Astrocyte (in vitro differentiated cells and primary cell): ENCODE results near the gene EIF4B. TPM values are rescaled to one million over a fixed set of nuclear protein-coding genes. Genes with fewer than 3 reads are reported as not detected.
A peak's percentile ranks its signal among the peaks of the same experiment; 100 is the strongest.

ENCODE experiments used
- DNase-seq: peaks from one replicate; pipeline ENCODE4 v3.0.0-alpha.2; 2010; ENCODE audit warnings: low read depth
- FAIRE-seq: peaks from 2 replicates; lab custom pipeline; 2011; peaks lifted over from hg19 to GRCh38; lab: Jason Lieb, UNC
- H2AFZ ChIP-seq: 2 replicates; pipeline ENCODE4 v1.6.0; 2012; ENCODE audit warnings: low read depth, low read length, inconsistent platforms
- H3K27ac ChIP-seq: 2 replicates; pipeline ENCODE4 v1.5.1; 2011; ENCODE audit warnings: low read depth, low read length, inconsistent platforms
- H3K27me3 ChIP-seq: 2 replicates; pipeline ENCODE4 v1.6.0; 2011; ENCODE audit warnings: low read length, inconsistent platforms; ENCODE audit not compliant: insufficient read depth
- H3K36me3 ChIP-seq: 2 replicates; pipeline ENCODE4 v1.5.1; 2011; ENCODE audit warnings: low read length, inconsistent platforms; ENCODE audit not compliant: insufficient read depth
- H3K4me1 ChIP-seq: 2 replicates; pipeline ENCODE4 v1.5.1; 2011; ENCODE audit warnings: low read length, inconsistent platforms; ENCODE audit not compliant: insufficient read depth
- H3K4me2 ChIP-seq: 2 replicates; pipeline ENCODE4 v1.6.0; 2012; ENCODE audit warnings: low read length, inconsistent platforms
- H3K4me3 ChIP-seq: 2 replicates; pipeline ENCODE4 v1.5.1; 2011; ENCODE audit warnings: low read depth, mild to moderate bottlenecking, low read length, inconsistent platforms; ENCODE audit not compliant: insufficient read depth
- H3K79me2 ChIP-seq: 2 replicates; pipeline ENCODE4 v1.6.0; 2012; ENCODE audit warnings: mild to moderate bottlenecking, low read length, inconsistent platforms; ENCODE audit not compliant: insufficient read depth
- H3K9ac ChIP-seq: 2 replicates; pipeline ENCODE4 v1.6.0; 2012; ENCODE audit warnings: mild to moderate bottlenecking, low read length, inconsistent platforms
- H3K9me3 ChIP-seq: 2 replicates; pipeline ENCODE4 v1.5.1; 2012; ENCODE audit warnings: low read depth, mild to moderate bottlenecking, low read length, inconsistent platforms; ENCODE audit not compliant: insufficient read depth
- H4K20me1 ChIP-seq: 2 replicates; pipeline ENCODE4 v1.6.0; 2012; ENCODE audit warnings: low read length, inconsistent platforms; ENCODE audit not compliant: insufficient read depth
- H3K27ac Mint-ChIP-seq: one replicate; pipeline ENCODE4 v1.8.0; 2021; ENCODE audit warnings: mild to moderate bottlenecking, mixed read lengths; ENCODE audit not compliant: unreplicated experiment
- H3K27me3 Mint-ChIP-seq: one replicate; pipeline ENCODE4 v1.8.0; 2021; ENCODE audit warnings: low read depth, mixed read lengths; ENCODE audit not compliant: unreplicated experiment
- H3K36me3 Mint-ChIP-seq: one replicate; pipeline ENCODE4 v1.8.0; 2021; ENCODE audit warnings: low read depth, mixed read lengths; ENCODE audit not compliant: unreplicated experiment
- H3K4me1 Mint-ChIP-seq: one replicate; pipeline ENCODE4 v1.8.0; 2021; ENCODE audit warnings: low read depth, mixed read lengths; ENCODE audit not compliant: unreplicated experiment
- H3K4me3 Mint-ChIP-seq: one replicate; pipeline ENCODE4 v1.8.0; 2021; ENCODE audit warnings: mild to moderate bottlenecking, moderate library complexity, mixed read lengths; ENCODE audit not compliant: unreplicated experiment
- H3K9me3 Mint-ChIP-seq: one replicate; pipeline ENCODE4 v1.8.0; 2021; ENCODE audit warnings: mild to moderate bottlenecking, mixed read lengths; ENCODE audit not compliant: unreplicated experiment
- CTCF ChIP-seq: IDR thresholded peaks from 2 replicates; pipeline ENCODE4 v1.5.1; 2011; ENCODE audit warnings: low read depth, mild to moderate bottlenecking, inconsistent platforms, low read length, moderate library complexity; ENCODE audit not compliant: insufficient read depth
- EZH2 ChIP-seq: IDR thresholded peaks from 2 replicates; pipeline ENCODE4 v1.6.1; 2012; ENCODE audit warnings: mild to moderate bottlenecking, low read length, inconsistent platforms; ENCODE audit not compliant: insufficient read depth
- total RNA-seq: library from RNA; stranded (reverse); gene quantifications from 2 replicates; pipeline ENCODE4 v1.2.1, GENCODE V29; 2021

EIF4B gene
- total RNA-seq, 1 donor from 2014 or later, result 242 TPM

DNA sequence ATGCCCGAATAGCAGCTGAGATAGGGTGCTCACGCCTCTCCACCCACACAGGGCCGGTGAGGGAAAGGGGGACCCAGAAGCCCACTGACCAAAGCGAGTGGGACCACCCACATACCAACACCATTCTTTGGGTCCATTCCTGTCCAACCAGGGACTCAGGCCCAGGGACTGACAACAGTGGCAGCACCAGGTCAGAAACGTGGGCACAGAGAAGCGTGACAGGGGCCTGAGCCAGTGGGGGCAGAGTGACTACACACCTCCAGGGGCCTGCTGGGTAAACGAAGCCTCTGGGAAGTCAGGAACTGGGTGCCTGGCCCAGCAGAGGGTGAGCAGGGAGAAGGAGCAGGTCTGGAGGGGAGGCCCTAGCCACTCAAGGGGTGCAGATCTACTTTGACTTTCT lies 59.2 kb downstream of the EIF4B start:
- H3K4me1 Mint-ChIP-seq, result peaks cover 16% of the 10 kb centered on the region
- peaks cover 6% of the 10 kb centered on the region for H3K36me3 ChIP-seq
- H3K9ac ChIP-seq, result peak overlapping the region; percentile 33
- H2AFZ ChIP-seq, result no peak overlapping the region
- no peak for FAIRE-seq
- no peak overlapping the region for H3K4me2 ChIP-seq
- H3K36me3 Mint-ChIP-seq, result peaks cover 31% of the 10 kb centered on the region
- peaks cover 22% of the 10 kb centered on the region for H4K20me1 ChIP-seq
- no peak overlapping the region for H3K27ac ChIP-seq
- H3K27me3 ChIP-seq, result no peaks in the 10 kb centered on the region
- H3K27ac Mint-ChIP-seq, result no peak overlapping the region
- H3K9me3 ChIP-seq, result no peaks in the 10 kb centered on the region
- H3K4me3 Mint-ChIP-seq, result no peak overlapping the region
- no peak overlapping the region for H3K4me3 ChIP-seq
- peaks cover 43% of the 10 kb centered on the region for H3K4me1 ChIP-seq
- no peaks in the 10 kb centered on the region for H3K27me3 Mint-ChIP-seq
- H3K79me2 ChIP-seq, result peaks cover under 1% of the 10 kb centered on the region
- TF ChIP-seq EZH2 (no peak), CTCF (no peak)
- no peak for DNase-seq
- H3K9me3 Mint-ChIP-seq, result no peaks in the 10 kb centered on the region

DNA sequence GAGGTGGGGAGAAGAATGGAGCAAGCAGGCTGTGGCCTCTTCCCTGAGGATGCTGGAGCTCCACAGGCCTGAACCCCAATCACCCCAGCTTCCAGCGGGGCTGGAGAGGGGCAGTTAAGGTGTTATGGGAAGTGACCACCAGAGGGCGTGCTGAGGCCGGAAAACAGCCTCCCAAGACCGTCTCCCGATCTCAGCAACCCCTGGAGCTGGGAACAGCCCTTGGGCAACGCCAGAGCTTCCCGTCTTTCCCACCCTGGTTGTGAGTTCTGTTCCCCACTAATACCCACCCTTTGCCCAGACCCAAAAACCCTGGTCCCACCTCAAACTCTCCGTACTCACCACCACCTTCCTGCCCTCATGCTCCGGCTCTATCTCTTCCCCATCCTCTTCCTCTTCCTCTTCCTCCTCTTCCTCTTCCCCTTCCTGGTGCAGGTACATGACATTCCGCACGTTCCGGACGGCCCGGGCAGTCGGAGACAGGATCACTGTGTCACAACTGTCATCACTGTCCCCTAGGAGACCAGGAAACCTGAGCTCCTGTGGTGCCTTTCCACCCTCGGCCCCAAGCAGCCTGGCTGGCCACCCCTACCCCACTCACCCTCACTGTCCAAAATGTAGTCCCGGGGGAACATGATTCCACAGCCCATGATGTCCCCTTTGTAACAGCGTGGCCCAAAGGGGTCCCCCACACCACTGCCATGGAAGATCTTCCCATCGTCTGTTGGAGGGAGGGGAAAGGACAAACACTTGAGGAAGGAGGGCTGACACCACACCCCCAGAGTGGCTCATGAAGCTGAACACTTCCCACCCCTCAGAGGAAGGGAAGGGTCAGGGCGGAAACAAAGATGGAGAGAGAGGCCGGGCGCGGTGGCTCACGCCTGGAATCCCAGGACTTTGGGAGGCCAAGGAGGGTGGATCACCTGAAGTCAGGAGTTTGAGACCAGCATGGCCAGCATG lies 60.0 kb downstream of the EIF4B start:
- Histone ChIP-seq H4K20me1 (peaks cover 21% of the 10 kb centered on the region), H3K9ac (peak overlapping the region; percentile 62), H3K27ac (peak overlapping the region; percentile 62), H3K4me1 (peaks cover 51% of the 10 kb centered on the region), H3K4me2 (peak overlapping the region; percentile 60), H3K79me2 (peaks cover 5% of the 10 kb centered on the region), H3K4me3 (no peak overlapping the region), H3K9me3 (no peaks in the 10 kb centered on the region), H3K36me3 (peaks cover 7% of the 10 kb centered on the region), H3K27me3 (no peaks in the 10 kb centered on the region), H2AFZ (peak overlapping the region; percentile 44)
- Mint-ChIP-seq H3K27ac (no peak overlapping the region), H3K36me3 (peaks cover 39% of the 10 kb centered on the region), H3K27me3 (no peaks in the 10 kb centered on the region), H3K9me3 (no peaks in the 10 kb centered on the region), H3K4me3 (no peak overlapping the region), H3K4me1 (peaks cover 24% of the 10 kb centered on the region)
- DNase-seq, result peak; percentile 47
- peak; percentile 52 for FAIRE-seq
- TF ChIP-seq EZH2 (no peak), CTCF (peak; percentile 84)
